HepG2 (cell line): ENCODE measurements around the gene EMILIN1. TPM values are rescaled to one million over a fixed set of nuclear protein-coding genes. Genes with fewer than 3 reads are reported as not detected.

Experiments used
- AGO2 ChIP-seq: fragments of 200-400 bp; formaldehyde crosslinking; optimal IDR thresholded peaks from 2 replicates; pipeline ENCODE3; 2017; ENCODE audit warnings: mild to moderate bottlenecking, low read depth, low read length, moderate library complexity
- ARHGAP35 ChIP-seq: sonication (generic); formaldehyde crosslinking; IDR thresholded peaks from 2 replicates; pipeline ENCODE4 v1.9.0; 2022; ENCODE audit warnings: mild to moderate bottlenecking, inconsistent platforms, moderate library complexity, missing genetic modification reagents, borderline replicate concordance
- BHLHE40 ChIP-seq: IDR thresholded peaks from 2 replicates; pipeline ENCODE4 v1.6.1; 2011; ENCODE audit warnings: low read length, improper control_type of control experiment
- EP300 ChIP-seq, 3 experiments: sonication (generic) in 1 of 3; formaldehyde crosslinking in 1 of 3; IDR thresholded peaks; 2 replicates each; pipeline versions ENCODE4 v1.5.1 to v1.6.1; 2011 to 2020; ENCODE audit warnings: low read depth in 2 of 3, low read length in 2 of 3, borderline replicate concordance in 1 of 3, improper control_type of control experiment in 1 of 3, mild to moderate bottlenecking in 1 of 3, missing genetic modification reagents in 1 of 3, moderate library complexity in 1 of 3
- GFI1 ChIP-seq: sonication (generic); formaldehyde crosslinking; IDR thresholded peaks from 2 replicates; pipeline ENCODE4 v1.5.0; 2020; ENCODE audit warnings: missing genetic modification reagents, mild to moderate bottlenecking, borderline replicate concordance
- HDAC2 ChIP-seq: sonication (generic); formaldehyde crosslinking; IDR thresholded peaks from 2 replicates; pipeline ENCODE4 v1.4.0; 2020; ENCODE audit warnings: missing genetic modification reagents
- HMG20A ChIP-seq: IDR thresholded peaks from 2 replicates; pipeline ENCODE4 v1.6.1; 2016; ENCODE audit warnings: borderline replicate concordance
- HMG20B ChIP-seq: conservative IDR thresholded peaks from 2 replicates; pipeline ENCODE4 v1.6.1; 2016; ENCODE audit warnings: missing genetic modification reagents, missing compliant biosample characterization
- HNRNPL ChIP-seq: fragments of 200-400 bp; formaldehyde crosslinking; IDR thresholded peaks from 2 replicates; pipeline ENCODE4 v1.6.1; 2017; ENCODE audit warnings: mild to moderate bottlenecking, low read depth, low read length
- HOXA9 ChIP-seq: sonication (generic); formaldehyde crosslinking; IDR thresholded peaks from 2 replicates; pipeline ENCODE4 v1.8.1; 2022; ENCODE audit warnings: missing genetic modification reagents, mild to moderate bottlenecking, moderate library complexity, borderline replicate concordance
- MED1 ChIP-seq: sonication (generic); formaldehyde crosslinking; IDR thresholded peaks from 2 replicates; pipeline ENCODE4 v1.4.0; 2020; ENCODE audit warnings: missing genetic modification reagents
- NCOR1 ChIP-seq: fragments of 200-600 bp; sonication (generic); IDR thresholded peaks from 2 replicates; pipeline ENCODE4 v1.7.0; 2017; ENCODE audit warnings: antibody characterized with exemption, low read length, borderline replicate concordance
- NFIC ChIP-seq: IDR thresholded peaks from 2 replicates; pipeline ENCODE4 v1.6.1; 2012; ENCODE audit warnings: mild to moderate bottlenecking, low read length, inconsistent platforms
- NONO ChIP-seq, 2 experiments: fragments of 450-650 bp in 1 of 2; sonication (generic) in 1 of 2; formaldehyde crosslinking in 1 of 2; IDR thresholded peaks in 1 of 2; conservative IDR thresholded peaks in 1 of 2; 2 replicates each; pipeline versions ENCODE4 v1.6.1 to v1.8.0; 2017 to 2022; ENCODE audit warnings: mild to moderate bottlenecking in 1 of 2, missing genetic modification reagents in 1 of 2, moderate library complexity in 1 of 2
- THAP11 ChIP-seq: IDR thresholded peaks from 2 replicates; pipeline ENCODE4 v1.6.1; 2016; ENCODE audit warnings: missing biosample characterization, missing genetic modification reagents
- ZFY ChIP-seq: sonication (generic); formaldehyde crosslinking; IDR thresholded peaks from 2 replicates; pipeline ENCODE4 v1.4.0; 2020; ENCODE audit warnings: missing genetic modification reagents
- ZNF609 ChIP-seq: sonication (generic); formaldehyde crosslinking; IDR thresholded peaks from 2 replicates; pipeline ENCODE4 v1.4.0; 2020; ENCODE audit warnings: mild to moderate bottlenecking, missing genetic modification reagents, borderline replicate concordance
- ZNF644 ChIP-seq: IDR thresholded peaks from 2 replicates; pipeline ENCODE4 v1.6.1; 2016; ENCODE audit warnings: low read depth
- polyA plus RNA-seq, 8 experiments: library from polyadenylated mRNA; depleted of rRNA in 3 of 8; stranded (reverse) in 7 of 8; unstranded in 1 of 8; fragments of >200 nt; fragmentation: Illumina TruSeq in 4 of 8; extraction: Trizol in 4 of 8; gene quantifications; 2 replicates each; pipeline versions ENCODE4 v1.2.1 to v1.2.3, GENCODE V29; 2011 to 2016; ENCODE audit warnings: low read depth in 4 of 8, missing spikeins in 1 of 8, mixed read lengths in 1 of 8; ENCODE audit not compliant: insufficient read depth in 1 of 8
- total RNA-seq, 5 experiments: library from RNA; depleted of rRNA; stranded (reverse); fragments of >200 nt; fragmentation: Illumina TruSeq; extraction: Trizol; gene quantifications; 2 replicates each; pipeline ENCODE4 v1.2.3, GENCODE V29; 2016; ENCODE audit warnings: low read depth in 1 of 5
- TF ChIP-seq, protein P1 (sequence below): sonication (generic); formaldehyde crosslinking; IDR thresholded peaks from 2 replicates; pipeline ENCODE4 v1.5.1; 2020; ENCODE audit warnings: mild to moderate bottlenecking, missing genetic modification reagents, borderline replicate concordance
- TF ChIP-seq, protein P2 (sequence below): sonication (generic); formaldehyde crosslinking; conservative IDR thresholded peaks from 2 replicates; pipeline ENCODE4 v1.8.0; 2022; ENCODE audit warnings: mild to moderate bottlenecking, moderate library complexity, missing genetic modification reagents

EMILIN1 gene
- total and polyA plus RNA-seq, 2 of the 13 experiments (the other 11 are each of a cell fraction or from before 2014, with no cell fraction given), result 8.1 to 9.7 TPM

DNA sequence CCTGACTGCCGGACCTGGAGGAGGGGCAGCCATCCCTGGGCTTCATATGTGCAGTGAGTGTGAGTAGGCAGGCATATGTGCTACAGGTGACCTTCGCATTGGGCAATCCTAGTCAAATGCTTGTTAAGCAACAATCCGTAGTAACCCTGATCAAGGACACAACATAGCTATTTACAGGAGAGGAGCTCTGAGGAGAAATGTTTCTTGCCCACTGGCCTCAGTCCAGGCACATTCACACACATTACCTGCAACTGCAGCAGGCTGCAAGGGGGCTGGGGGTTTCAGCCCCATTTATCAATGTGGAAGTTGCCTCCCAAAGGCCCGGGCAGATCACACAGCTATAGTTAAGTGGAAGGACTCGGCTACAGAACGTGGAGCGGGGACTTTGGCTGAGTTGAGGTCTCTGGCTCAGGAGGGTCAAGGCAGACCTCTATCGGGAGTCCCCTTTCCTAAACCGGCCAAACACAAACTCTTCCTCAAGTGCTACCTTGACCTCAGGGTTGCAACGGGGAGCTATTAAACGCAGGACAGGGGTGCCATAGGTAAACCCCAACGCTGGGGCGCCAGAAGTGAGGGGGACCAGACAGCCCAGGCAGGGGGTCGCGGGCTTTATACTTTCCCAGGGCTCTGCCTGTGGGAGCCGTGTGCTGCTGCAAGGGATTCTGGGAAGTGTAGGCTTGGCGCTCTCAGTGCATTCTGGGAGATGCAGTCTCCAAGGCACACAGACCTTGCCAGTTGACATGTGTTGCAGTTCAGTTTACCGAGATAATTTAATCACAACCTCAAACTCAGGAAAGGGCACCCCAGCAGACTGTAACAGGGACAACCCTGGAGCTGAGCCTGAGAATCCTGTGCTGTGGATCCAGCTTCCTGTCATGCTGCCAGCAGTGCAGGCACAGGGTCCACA, 17.6 kb downstream of the EMILIN1 start (continued):
- TF ChIP-seq ARHGAP35 (CRISPR knock-in tag) (peak; percentile 45; the same call in 1 of the 2 replicates), NONO (IDR thresholded peaks at IDR 0.05) (no peak), NONO (CRISPR knock-in tag; conservative IDR thresholded peaks at IDR 0.05) (peak; percentile 91), ZNF609 (CRISPR knock-in tag) (peak; percentile 87), NFIC (peak; percentile 73; the same call in 1 of the 2 replicates), HOXA9 (no peak), EP300 (IDR thresholded peaks at IDR 0.05; ENCODE audit: low read depth in 2 of 2, low read length in 2 of 2) (peak; percentile 88 to 89), EP300 (CRISPR knock-in tag; IDR thresholded peaks at IDR 0.05; ENCODE audit: borderline replicate concordance) (peak; percentile 80), GFI1 (CRISPR knock-in tag) (peak; percentile 17; the same call in 1 of the 2 replicates), NCOR1 (peak; percentile 84; the same call in 1 of the 2 replicates), HMG20B (CRISPR knock-in tag) (peak; percentile 95), HMG20A (CRISPR knock-in tag) (peak; percentile 91), ZNF644 (CRISPR knock-in tag) (peak; percentile 88; the same call in 1 of the 2 replicates), ZFY (peak; percentile 82), THAP11 (CRISPR knock-in tag) (peak; percentile 96), HDAC2 (CRISPR knock-in tag) (peak; percentile 96), HNRNPL (0 out of 2 replicates have a peak, but pooled peaks have one; percentile 36), BHLHE40 (no peak; the same call in 1 of the 2 replicates), MED1 (peak; percentile 99), AGO2 (peak; percentile 65)
- TF ChIP-seq, protein P1, sequence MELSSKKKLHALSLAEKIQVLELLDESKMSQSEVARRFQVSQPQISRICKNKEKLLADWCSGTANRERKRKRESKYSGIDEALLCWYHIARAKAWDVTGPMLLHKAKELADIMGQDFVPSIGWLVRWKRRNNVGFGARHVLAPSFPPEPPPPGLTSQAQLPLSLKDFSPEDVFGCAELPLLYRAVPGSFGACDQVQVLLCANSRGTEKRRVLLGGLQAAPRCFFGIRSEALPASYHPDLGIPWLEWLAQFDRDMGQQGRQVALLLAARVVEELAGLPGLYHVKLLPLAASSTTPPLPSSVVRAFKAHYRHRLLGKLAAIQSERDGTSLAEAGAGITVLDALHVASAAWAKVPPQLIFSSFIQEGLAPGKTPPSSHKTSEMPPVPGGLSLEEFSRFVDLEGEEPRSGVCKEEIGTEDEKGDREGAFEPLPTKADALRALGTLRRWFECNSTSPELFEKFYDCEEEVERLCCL (CRISPR knock-in tag), result no peak; the same call in 1 of the 2 replicates
- TF ChIP-seq, protein P2, sequence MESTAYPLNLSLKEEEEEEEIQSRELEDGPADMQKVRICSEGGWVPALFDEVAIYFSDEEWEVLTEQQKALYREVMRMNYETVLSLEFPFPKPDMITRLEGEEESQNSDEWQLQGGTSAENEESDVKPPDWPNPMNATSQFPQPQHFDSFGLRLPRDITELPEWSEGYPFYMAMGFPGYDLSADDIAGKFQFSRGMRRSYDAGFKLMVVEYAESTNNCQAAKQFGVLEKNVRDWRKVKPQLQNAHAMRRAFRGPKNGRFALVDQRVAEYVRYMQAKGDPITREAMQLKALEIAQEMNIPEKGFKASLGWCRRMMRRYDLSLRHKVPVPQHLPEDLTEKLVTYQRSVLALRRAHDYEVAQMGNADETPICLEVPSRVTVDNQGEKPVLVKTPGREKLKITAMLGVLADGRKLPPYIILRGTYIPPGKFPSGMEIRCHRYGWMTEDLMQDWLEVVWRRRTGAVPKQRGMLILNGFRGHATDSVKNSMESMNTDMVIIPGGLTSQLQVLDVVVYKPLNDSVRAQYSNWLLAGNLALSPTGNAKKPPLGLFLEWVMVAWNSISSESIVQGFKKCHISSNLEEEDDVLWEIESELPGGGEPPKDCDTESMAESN, result peak; percentile 80
